T-cell (primary cell): Measurements from ENCODE around the gene C10orf62. TPM values are rescaled to one million over a fixed set of nuclear protein-coding genes. Genes with fewer than 3 reads are reported as not detected.
"Not testable (repeated sequence)": the region's sequence is repeated elsewhere in the genome, so short reads cannot be mapped to it uniquely, and the experiment has no call there.

ENCODE experiments used
- ATAC-seq, 4 experiments: fragments of 200-7000 bp in 3 of 4; fragments of 150-1000 bp in 1 of 4; cut with Tn5 transposase; replicated peaks in 1 of 4; 1 replicate in 3 of 4; 2 replicates in 1 of 4; pipeline ENCODE4 v1.10.0; 2021; ENCODE audit warnings: moderate library complexity in 3 of 4, mild to moderate bottlenecking in 2 of 4, moderate number of reproducible peaks in 1 of 4
- CTCF ChIA-PET, 2 donors: fragments of 300-600 bp; sonication (Branson Sonifier 250); formaldehyde crosslinking; loops; one replicate each; lab custom pipeline; 2022; ENCODE audit warnings: antibody characterized with exemption in 2 of 2; lab: Charles Lee
- POLR2A ChIA-PET, 2 donors: fragments of 300-600 bp; sonication (Branson Sonifier 250); formaldehyde crosslinking; loops; one replicate each; lab custom pipeline; 2022; ENCODE audit warnings: antibody characterized with exemption in 2 of 2; lab: Charles Lee
- DNase-seq, 35 experiments: peaks; one replicate each; pipeline versions ENCODE4 v3.0.0 to v3.0.0-alpha.2; 2013 to 2023
- H3K27ac ChIP-seq: one replicate; pipeline ENCODE4 v1.5.1; 2013; ENCODE audit warnings: low read length
- H3K27me3 ChIP-seq, 2 experiments: replicated peaks in 1 of 2; 1 replicate in 1 of 2; 2 replicates in 1 of 2; pipeline versions ENCODE4 v1.6.1 to v1.7.0; 2013; ENCODE audit warnings: low read length in 1 of 2, mixed read lengths in 1 of 2; ENCODE audit not compliant: control insufficient read depth in 2 of 2, insufficient read depth in 2 of 2; ENCODE audit errors: extremely low read depth in 1 of 2
- H3K36me3 ChIP-seq, 2 donors: 1 replicate in 1 of 2; 2 replicates in 1 of 2; pipeline versions ENCODE4 v1.6.1 to v1.7.0; 2013; ENCODE audit warnings: low read length in 1 of 2; ENCODE audit not compliant: control insufficient read depth in 2 of 2, insufficient read depth in 1 of 2; ENCODE audit errors: extremely low read depth in 1 of 2
- H3K4me1 ChIP-seq, 2 experiments: 1 replicate in 1 of 2; 2 replicates in 1 of 2; pipeline versions ENCODE4 v1.6.1 to v1.7.0; 2013; ENCODE audit warnings: low read length in 2 of 2, mixed read lengths in 1 of 2; ENCODE audit not compliant: insufficient read depth in 2 of 2, control insufficient read depth in 1 of 2; ENCODE audit errors: extremely low read depth in 1 of 2
- H3K4me3 ChIP-seq, 2 donors: 1 replicate in 1 of 2; 2 replicates in 1 of 2; pipeline versions ENCODE4 v1.5.1 to v1.7.0; 2013; ENCODE audit warnings: mild to moderate bottlenecking in 2 of 2, low read length in 1 of 2, moderate library complexity in 1 of 2; ENCODE audit not compliant: control insufficient read depth in 1 of 2; ENCODE audit errors: extremely low read depth in 1 of 2
- H3K9me3 ChIP-seq: 2 replicates; pipeline ENCODE4 v1.7.0; 2013
- H3K27ac Mint-ChIP-seq, 2 donors: one replicate each; pipeline ENCODE4 v1.8.0; 2020 to 2021; ENCODE audit warnings: mild to moderate bottlenecking in 2 of 2, mixed read lengths in 2 of 2
- H3K27me3 Mint-ChIP-seq, 2 donors: one replicate each; pipeline ENCODE4 v1.8.0; 2021 to 2022; ENCODE audit warnings: mixed read lengths in 2 of 2
- H3K36me3 Mint-ChIP-seq: one replicate; pipeline ENCODE4 v1.8.0; 2021; ENCODE audit warnings: mixed read lengths
- H3K4me1 Mint-ChIP-seq, 3 donors: one replicate each; pipeline ENCODE4 v1.8.0; 2020 to 2022; ENCODE audit warnings: mixed read lengths in 3 of 3, mild to moderate bottlenecking in 1 of 3
- H3K4me3 Mint-ChIP-seq, 3 donors: one replicate each; pipeline ENCODE4 v1.8.0; 2020 to 2022; ENCODE audit warnings: mild to moderate bottlenecking in 3 of 3, mixed read lengths in 3 of 3, moderate library complexity in 3 of 3
- H3K9me3 Mint-ChIP-seq, 3 donors: one replicate each; pipeline ENCODE4 v1.8.0; 2020 to 2022; ENCODE audit warnings: mixed read lengths in 3 of 3
- WGBS: methylation state at CpG from one replicate; pipeline ENCODE4 v1.1.5; 2013; ENCODE audit warnings: missing lambda C conversion rate; ENCODE audit not compliant: insufficient coverage; 5-methylcytosine and 5-hydroxymethylcytosine counted together
- total RNA-seq, 35 experiments: library from RNA in 6 of 35; stranded (reverse) in 6 of 35; fragments of 120-200 nt in 1 of 35; gene quantifications; one replicate each; pipeline versions ENCODE4 v1.2.1 to v1.2.4 and lab custom pipeline; 2013 to 2026

The C10orf62 gene
- total RNA-seq, 5 donors from 2014 or later (not counting 1 experiment from before 2014, with no cell fraction given): not detected

- not testable (repeated sequence) for H3K27ac Mint-ChIP-seq, H3K36me3 ChIP-seq, H3K27me3 Mint-ChIP-seq, DNase-seq, H3K9me3 ChIP-seq, ATAC-seq, H3K4me3 Mint-ChIP-seq, H3K27ac ChIP-seq, H3K36me3 Mint-ChIP-seq, H3K4me1 ChIP-seq, H3K4me1 Mint-ChIP-seq, H3K9me3 Mint-ChIP-seq, H3K4me3 ChIP-seq
- CTCF ChIA-PET: interaction anchor here (0.5 to 0.6 kb wide), 3 partner anchors 15 to 84 kb away, joined by 3 to 6 read pairs (median 5); no protein-coding TSS in a partner anchor
- POLR2A ChIA-PET: interaction anchor here in 1 of 2 donors (0.6 kb wide), 1 partner anchor 32 kb away, joined by 4 read pairs; no protein-coding TSS in a partner anchor
- peaks cover 0 to 20% of the 10 kb centered on the region in 2 experiments for H3K27me3 ChIP-seq
- no CpG with 5 or more reads among the region's 5 CpGs for WGBS
Measured at GRCh38 chr10:97576487-97576886, 13.0 kb upstream of the C10orf62 start.

- DNase-seq: no peak
- no peaks in the 10 kb centered on the region for H3K4me1 ChIP-seq
- no peak overlapping the region for H3K4me3 Mint-ChIP-seq
- H3K27me3 Mint-ChIP-seq: peaks cover 0 to 4% of the 10 kb centered on the region in 2 donors
- CTCF ChIA-PET: no interaction called here
- H3K9me3 Mint-ChIP-seq: no peaks in the 10 kb centered on the region
- POLR2A ChIA-PET: interaction anchor here in 1 of 2 donors (0.5 kb wide), 1 partner anchor 532 kb away, joined by 4 read pairs; no protein-coding TSS in a partner anchor
- H3K4me1 Mint-ChIP-seq: no peaks in the 10 kb centered on the region
- peaks cover 0 to 23% of the 10 kb centered on the region in 2 experiments for H3K27me3 ChIP-seq
- H3K4me3 ChIP-seq: no peak overlapping the region
- ATAC-seq: no peak
- no peaks in the 10 kb centered on the region for H3K36me3 Mint-ChIP-seq
- H3K27ac Mint-ChIP-seq: no peak overlapping the region
- H3K36me3 ChIP-seq: no peaks in the 10 kb centered on the region
- WGBS: 58% methylated on average over 7 of the region's 9 CpGs
- H3K27ac ChIP-seq: no peak overlapping the region
- H3K9me3 ChIP-seq: no peaks in the 10 kb centered on the region
Measured at GRCh38 chr10:97577701-97578100, 11.8 kb upstream of the C10orf62 start.

- DNase-seq: no peak
- WGBS: 60% methylated on average over 32 of the region's 40 CpGs
- no peak overlapping the region for H3K4me3 ChIP-seq
- H3K4me1 ChIP-seq: no peaks in the 10 kb centered on the region
- POLR2A ChIA-PET: no interaction called here
- H3K36me3 ChIP-seq: no peaks in the 10 kb centered on the region
- H3K27ac ChIP-seq: no peak overlapping the region
- no peak for ATAC-seq
- Mint-ChIP-seq H3K36me3 (no peaks in the 10 kb centered on the region), H3K4me3 (no peak overlapping the region), H3K27ac (no peak overlapping the region), H3K27me3 (peaks cover 0 to 2% of the 10 kb centered on the region in 2 donors), H3K9me3 (no peaks in the 10 kb centered on the region), H3K4me1 (no peaks in the 10 kb centered on the region)
- no peaks in the 10 kb centered on the region for H3K9me3 ChIP-seq
- CTCF ChIA-PET: interaction anchor here in 1 of 2 donors (0.7 kb wide), 1 partner anchor 1919 kb away, joined by 3 read pairs; no protein-coding TSS in a partner anchor
- peaks cover 0 to 21% of the 10 kb centered on the region in 2 experiments for H3K27me3 ChIP-seq
Measured at GRCh38 chr10:97578171-97578844, 11.2 kb upstream of the C10orf62 start.

GRCh38 chr10:97580421-97581367 is 8.8 kb upstream of the C10orf62 start:
- H3K36me3 ChIP-seq: no peaks in the 10 kb centered on the region
- Mint-ChIP-seq H3K36me3 (no peaks in the 10 kb centered on the region), H3K9me3 (no peaks in the 10 kb centered on the region), H3K4me1 (no peaks in the 10 kb centered on the region), H3K27ac (no peak overlapping the region), H3K4me3 (no peak overlapping the region), H3K27me3 (peaks cover 0 to 2% of the 10 kb centered on the region in 2 donors)
- H3K4me3 ChIP-seq: no peak overlapping the region
- peaks cover 0 to 20% of the 10 kb centered on the region in 2 experiments for H3K27me3 ChIP-seq
- DNase-seq (no peak), ATAC-seq (no peak)
- H3K4me1 ChIP-seq: no peaks in the 10 kb centered on the region
- H3K9me3 ChIP-seq: no peaks in the 10 kb centered on the region
- 85% methylated on average over 4 of the region's 9 CpGs for WGBS
- ChIA-PET POLR2A (no interaction called here), CTCF (interaction anchor here in 1 of 2 donors (1.2 kb wide), 1 partner anchor 8 kb away, joined by 3 read pairs; the partner anchor contains the start of gene ANKRD2)
- no peak overlapping the region for H3K27ac ChIP-seq

- H3K36me3 ChIP-seq: no peaks in the 10 kb centered on the region
- H3K27me3 Mint-ChIP-seq: peaks cover 0 to 2% of the 10 kb centered on the region in 2 donors
- H3K4me3 Mint-ChIP-seq: no peak overlapping the region
- H3K27ac ChIP-seq: no peak overlapping the region
- no peak overlapping the region for H3K4me3 ChIP-seq
- H3K4me1 ChIP-seq: no peaks in the 10 kb centered on the region
- DNase-seq (no peak), ATAC-seq (no peak)
- no peaks in the 10 kb centered on the region for H3K9me3 ChIP-seq
- H3K27ac Mint-ChIP-seq: no peak overlapping the region
- 79% methylated on average over 6 of the region's 8 CpGs for WGBS
- peaks cover 0 to 18% of the 10 kb centered on the region in 2 experiments for H3K27me3 ChIP-seq
- POLR2A ChIA-PET: no interaction called here
- no peaks in the 10 kb centered on the region for H3K9me3 Mint-ChIP-seq
- H3K36me3 Mint-ChIP-seq: no peaks in the 10 kb centered on the region
- CTCF ChIA-PET: no interaction called here
- no peaks in the 10 kb centered on the region for H3K4me1 Mint-ChIP-seq
Measured at GRCh38 chr10:97582169-97582568, 7.4 kb upstream of the C10orf62 start.

GRCh38 chr10:97583476-97583875 is 6.0 kb upstream of the C10orf62 start:
- H3K27ac Mint-ChIP-seq: no peak overlapping the region
- no peaks in the 10 kb centered on the region for H3K36me3 Mint-ChIP-seq
- H3K4me3 ChIP-seq: no peak overlapping the region
- no peak overlapping the region for H3K4me3 Mint-ChIP-seq
- POLR2A ChIA-PET: no interaction called here
- CTCF ChIA-PET: no interaction called here
- ATAC-seq: no peak
- H3K27me3 ChIP-seq: peaks cover 0 to 10% of the 10 kb centered on the region in 2 experiments
- H3K36me3 ChIP-seq: no peaks in the 10 kb centered on the region
- DNase-seq: no peak
- H3K9me3 Mint-ChIP-seq: no peaks in the 10 kb centered on the region
- H3K4me1 ChIP-seq: no peaks in the 10 kb centered on the region
- no peaks in the 10 kb centered on the region for H3K9me3 ChIP-seq
- no peak overlapping the region for H3K27ac ChIP-seq
- no peaks in the 10 kb centered on the region for H3K4me1 Mint-ChIP-seq
- H3K27me3 Mint-ChIP-seq: peaks cover 0 to 2% of the 10 kb centered on the region in 2 donors
- WGBS: 90% methylated on average over 11 of the region's 13 CpGs
